Smooth muscle cell (in vitro differentiated cells): ENCODE results near the gene SPAM1. TPM values are rescaled to one million over a fixed set of nuclear protein-coding genes. Genes with fewer than 3 reads are reported as not detected.

Experiments
- DNase-seq: peaks from one replicate; lab custom pipeline; 2025; ENCODE audit not compliant: unreplicated experiment; lab: John Stamatoyannopoulos, UW
- H2AFZ ChIP-seq: fragments of 200-600 bp; sonication (generic); 2 replicates; pipeline ENCODE4 v1.6.0; 2016; ENCODE audit warnings: antibody characterized with exemption, low read depth, mild to moderate bottlenecking
- H3F3A ChIP-seq: fragments of 200-600 bp; sonication (generic); 2 replicates; pipeline ENCODE4 v1.6.0; 2017; ENCODE audit warnings: antibody characterized with exemption, low read depth
- H3K27ac ChIP-seq: fragments of 200-600 bp; sonication (generic); 2 replicates; pipeline ENCODE4 v1.5.1; 2016; ENCODE audit warnings: low read depth, mild to moderate bottlenecking
- H3K27me3 ChIP-seq: fragments of 200-600 bp; sonication (generic); 2 replicates; pipeline ENCODE4 v1.6.1; 2016; ENCODE audit warnings: low read depth, mild to moderate bottlenecking
- H3K36me3 ChIP-seq: fragments of 200-600 bp; sonication (generic); 2 replicates; pipeline ENCODE4 v1.5.1; 2016; ENCODE audit warnings: low read depth
- H3K4me1 ChIP-seq: fragments of 200-600 bp; sonication (generic); 2 replicates; pipeline ENCODE4 v1.5.1; 2016; ENCODE audit warnings: low read depth
- H3K4me2 ChIP-seq: fragments of 200-600 bp; sonication (generic); 2 replicates; pipeline ENCODE4 v1.6.0; 2016; ENCODE audit warnings: mild to moderate bottlenecking
- H3K4me3 ChIP-seq: fragments of 200-600 bp; sonication (generic); 2 replicates; pipeline ENCODE4 v1.5.1; 2016; ENCODE audit warnings: mild to moderate bottlenecking
- H3K79me2 ChIP-seq: fragments of 200-600 bp; sonication (generic); 2 replicates; pipeline ENCODE4 v1.6.0; 2016; ENCODE audit warnings: low read depth, mild to moderate bottlenecking
- H3K9ac ChIP-seq: fragments of 200-600 bp; sonication (generic); 2 replicates; pipeline ENCODE4 v1.6.0; 2016; ENCODE audit warnings: low read depth
- H3K9me3 ChIP-seq: fragments of 200-600 bp; sonication (generic); replicated peaks from 2 replicates; pipeline ENCODE4 v1.5.1; 2016; ENCODE audit warnings: low read depth
- H4K20me1 ChIP-seq: fragments of 200-600 bp; sonication (generic); 2 replicates; pipeline ENCODE4 v1.6.0; 2016; ENCODE audit warnings: low read depth
- WGBS: methylation state at CpG from one replicate; pipeline ENCODE4 v1.1.7; 2016; ENCODE audit warnings: low lambda C conversion rate; 5-methylcytosine and 5-hydroxymethylcytosine counted together
- polyA plus RNA-seq: library from polyadenylated mRNA; unstranded; fragments of >200 nt; fragmentation: Nextera tagmentation; extraction: Ambion mirVana; gene quantifications from 2 replicates; pipeline ENCODE4 v1.2.1, GENCODE V29; 2016
- total RNA-seq: library from RNA; depleted of rRNA; stranded (reverse); fragments of >200 nt; gene quantifications from 2 replicates; pipeline ENCODE4 v1.2.3, GENCODE V29; 2014
- TF ChIP-seq, protein P1 (sequence below): fragments of 200-600 bp; sonication (generic); IDR thresholded peaks from 2 replicates; pipeline ENCODE4 v1.5.1; 2017; ENCODE audit warnings: borderline replicate concordance, mild to moderate bottlenecking, antibody characterized with exemption; ENCODE audit not compliant: insufficient read depth, poor library complexity, severe bottlenecking

SPAM1 gene
- total and polyA plus RNA-seq, 2 experiments from 2014 or later: not detected

DNA sequence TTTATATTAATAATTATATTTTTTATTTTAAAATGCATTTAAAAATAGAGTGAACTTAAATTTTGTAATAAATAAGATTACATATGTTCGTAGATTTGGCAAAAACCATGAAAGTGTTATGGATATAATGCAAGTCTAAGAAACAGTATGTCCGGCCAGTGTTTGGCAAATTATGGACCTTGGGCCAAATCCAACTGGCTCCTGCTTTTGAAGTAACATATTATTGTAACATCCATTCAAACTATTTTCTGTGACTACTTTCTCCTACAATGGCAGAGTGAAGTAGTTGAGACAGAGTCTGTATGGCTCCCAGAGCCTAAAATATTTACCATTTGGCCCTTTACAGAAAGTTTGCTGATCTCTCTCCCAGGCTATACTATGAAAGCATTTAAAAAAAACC lies 69.0 kb downstream of the SPAM1 start:
- DNase-seq: no peak
- no peaks in the 10 kb centered on the region for H3K27me3 ChIP-seq

DNA sequence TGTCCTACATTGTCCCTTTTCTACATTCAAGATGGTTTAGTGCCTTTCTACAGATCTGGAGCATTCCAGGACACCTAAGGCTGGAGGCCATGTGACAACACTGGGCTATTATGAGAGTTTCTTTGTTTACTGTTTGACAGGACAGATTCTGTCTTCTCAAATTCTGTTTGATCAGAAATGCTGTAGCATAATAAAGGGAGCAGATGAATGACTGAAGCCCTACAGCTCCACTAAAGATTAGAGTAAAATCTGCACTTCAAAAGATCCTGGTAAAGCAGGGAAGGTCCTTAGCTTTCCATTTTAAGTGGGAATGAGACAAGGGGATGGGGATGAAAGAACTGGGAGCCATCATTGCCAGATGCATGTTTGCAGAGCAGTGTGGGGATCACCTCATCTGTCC lies 69.4 kb downstream of the SPAM1 start:
- no peaks in the 10 kb centered on the region for H4K20me1 ChIP-seq
- TF ChIP-seq, protein P1, sequence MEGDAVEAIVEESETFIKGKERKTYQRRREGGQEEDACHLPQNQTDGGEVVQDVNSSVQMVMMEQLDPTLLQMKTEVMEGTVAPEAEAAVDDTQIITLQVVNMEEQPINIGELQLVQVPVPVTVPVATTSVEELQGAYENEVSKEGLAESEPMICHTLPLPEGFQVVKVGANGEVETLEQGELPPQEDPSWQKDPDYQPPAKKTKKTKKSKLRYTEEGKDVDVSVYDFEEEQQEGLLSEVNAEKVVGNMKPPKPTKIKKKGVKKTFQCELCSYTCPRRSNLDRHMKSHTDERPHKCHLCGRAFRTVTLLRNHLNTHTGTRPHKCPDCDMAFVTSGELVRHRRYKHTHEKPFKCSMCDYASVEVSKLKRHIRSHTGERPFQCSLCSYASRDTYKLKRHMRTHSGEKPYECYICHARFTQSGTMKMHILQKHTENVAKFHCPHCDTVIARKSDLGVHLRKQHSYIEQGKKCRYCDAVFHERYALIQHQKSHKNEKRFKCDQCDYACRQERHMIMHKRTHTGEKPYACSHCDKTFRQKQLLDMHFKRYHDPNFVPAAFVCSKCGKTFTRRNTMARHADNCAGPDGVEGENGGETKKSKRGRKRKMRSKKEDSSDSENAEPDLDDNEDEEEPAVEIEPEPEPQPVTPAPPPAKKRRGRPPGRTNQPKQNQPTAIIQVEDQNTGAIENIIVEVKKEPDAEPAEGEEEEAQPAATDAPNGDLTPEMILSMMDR: no peak
- DNase-seq: no peak
- no peak overlapping the region for H3K27ac ChIP-seq
- no peak overlapping the region for H3K4me3 ChIP-seq
- H3K4me1 ChIP-seq: peaks cover 12% of the 10 kb centered on the region
- no peaks in the 10 kb centered on the region for H3K79me2 ChIP-seq
- no peaks in the 10 kb centered on the region for H3F3A ChIP-seq
- H3K9ac ChIP-seq: no peak overlapping the region
- no peak overlapping the region for H3K4me2 ChIP-seq
- no peaks in the 10 kb centered on the region for H3K9me3 ChIP-seq
- no peak overlapping the region for H2AFZ ChIP-seq
- no peaks in the 10 kb centered on the region for H3K36me3 ChIP-seq
- no peaks in the 10 kb centered on the region for H3K27me3 ChIP-seq

More for the DNA sequence above, 69.0 kb downstream of the SPAM1 start:
- H2AFZ ChIP-seq: no peak overlapping the region
- H3K36me3 ChIP-seq: no peaks in the 10 kb centered on the region
- no peak overlapping the region for H3K9ac ChIP-seq
- H4K20me1 ChIP-seq: no peaks in the 10 kb centered on the region
- no peak overlapping the region for H3K27ac ChIP-seq
- H3K9me3 ChIP-seq: no peaks in the 10 kb centered on the region
- 94% methylated on average over 2 of the region's 2 CpGs for whole genome bisulfite sequencing
- H3K4me2 ChIP-seq: no peak overlapping the region
- peaks cover 12% of the 10 kb centered on the region for H3K4me1 ChIP-seq
- TF ChIP-seq, protein P1: no peak
- no peaks in the 10 kb centered on the region for H3K79me2 ChIP-seq
- no peak overlapping the region for H3K4me3 ChIP-seq
- no peaks in the 10 kb centered on the region for H3F3A ChIP-seq

DNA sequence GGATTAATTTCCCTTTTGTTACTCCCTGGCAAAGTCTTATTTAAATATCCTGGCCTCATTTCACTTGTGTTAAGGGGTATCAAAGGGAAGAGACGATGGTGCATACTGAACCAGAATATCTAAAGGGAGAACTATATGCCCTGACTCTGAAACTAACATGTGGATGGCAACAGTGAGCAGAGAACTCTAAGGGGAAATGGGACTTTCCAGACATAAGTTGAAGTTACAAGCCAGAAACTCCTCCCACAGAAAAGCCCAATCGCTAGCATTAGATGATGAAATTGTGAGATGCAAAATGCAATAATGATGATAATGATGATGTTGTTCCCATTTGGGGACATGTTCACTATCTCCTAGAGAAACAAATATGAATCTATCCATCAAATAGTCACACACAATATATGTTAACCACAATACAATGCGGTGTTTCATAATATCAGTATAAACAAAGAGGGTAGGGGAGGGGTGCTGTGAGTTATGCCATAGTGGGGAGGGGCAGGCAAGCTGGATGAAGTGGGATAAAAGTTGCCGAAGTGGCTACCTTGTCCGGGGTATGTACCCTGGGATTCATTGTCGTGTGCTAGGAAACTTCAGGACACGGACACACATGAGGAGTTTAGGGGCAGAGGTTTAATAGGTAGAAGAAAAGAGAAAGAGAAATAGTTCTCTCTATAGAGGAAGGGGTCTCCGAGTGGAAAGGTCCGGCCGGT lies 70.7 kb downstream of the SPAM1 start:
- no peaks in the 10 kb centered on the region for H4K20me1 ChIP-seq
- no peaks in the 10 kb centered on the region for H3K79me2 ChIP-seq
- WGBS: 90% methylated on average over 10 of the region's 10 CpGs
- H3K27ac ChIP-seq: no peak overlapping the region
- no peaks in the 10 kb centered on the region for H3K36me3 ChIP-seq
- no peaks in the 10 kb centered on the region for H3K27me3 ChIP-seq
- H3F3A ChIP-seq: no peaks in the 10 kb centered on the region
- no peak overlapping the region for H3K4me3 ChIP-seq
- DNase-seq: no peak
- H3K4me2 ChIP-seq: no peak overlapping the region
- no peak overlapping the region for H3K9ac ChIP-seq
- peaks cover 12% of the 10 kb centered on the region for H3K4me1 ChIP-seq
- no peaks in the 10 kb centered on the region for H3K9me3 ChIP-seq
- no peak overlapping the region for H2AFZ ChIP-seq
- TF ChIP-seq, protein P1: no peak

DNA sequence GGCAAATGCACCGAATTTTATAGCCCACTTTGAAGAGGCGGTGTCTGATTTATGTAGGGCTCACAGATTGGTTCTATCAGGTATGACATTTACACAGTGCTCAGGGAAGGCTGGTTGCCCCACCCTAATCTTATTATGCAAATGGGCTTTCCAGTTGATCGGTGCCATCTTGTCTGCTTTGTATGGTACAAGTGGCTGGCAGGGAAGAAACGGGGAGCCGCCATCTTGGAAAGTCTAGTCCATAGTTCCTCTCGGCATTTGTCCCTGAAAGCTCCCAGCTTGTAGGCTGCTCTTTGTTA lies 71.2 kb downstream of the SPAM1 start:
- Histone ChIP-seq H3K4me3 (no peak overlapping the region), H3F3A (no peaks in the 10 kb centered on the region), H4K20me1 (no peaks in the 10 kb centered on the region), H3K4me2 (no peak overlapping the region), H3K27me3 (no peaks in the 10 kb centered on the region), H3K9ac (no peak overlapping the region), H3K9me3 (no peaks in the 10 kb centered on the region), H3K79me2 (no peaks in the 10 kb centered on the region), H3K4me1 (peaks cover 12% of the 10 kb centered on the region), H2AFZ (no peak overlapping the region), H3K27ac (no peak overlapping the region), H3K36me3 (no peaks in the 10 kb centered on the region)
- TF ChIP-seq, protein P1: no peak
- 94% methylated on average over 6 of the region's 6 CpGs for WGBS
- no peak for DNase-seq
